ENCODE data around the gene KCNS1. TPM values are rescaled to one million over a fixed set of nuclear protein-coding genes. Genes with fewer than 3 reads are reported as not detected.
"Not testable (repeated sequence)": the region's sequence is repeated elsewhere in the genome, so short reads cannot be mapped to it uniquely, and the experiment has no call there.

The KCNS1 gene
- total and polyA plus RNA-seq, 5 donors = 0.27 to 1.2 (median 0.46) TPM

DNA sequence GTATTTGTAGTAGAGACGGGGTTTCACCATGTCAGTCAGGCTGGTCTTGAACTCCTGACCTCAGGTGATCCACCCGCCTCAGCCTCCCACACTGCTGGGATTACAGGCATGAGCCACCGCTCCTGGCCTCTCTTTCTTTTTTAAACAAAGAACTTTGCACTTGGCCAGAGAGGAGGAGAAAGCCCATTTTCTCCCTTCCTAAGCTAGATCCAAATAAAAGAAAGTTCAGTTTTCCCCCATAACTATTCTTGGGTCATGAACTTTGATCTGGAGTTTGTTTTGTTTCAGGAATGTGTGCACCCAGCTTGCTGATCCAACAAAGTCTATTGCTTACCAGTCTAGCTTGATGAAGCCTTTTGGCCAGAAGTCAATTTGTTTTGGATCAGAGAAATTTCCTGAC is 23.4 kb downstream of the KCNS1 start:
- no peak overlapping the region for H3K4me3 ChIP-seq (ENCODE audit: low read length)
- no peak overlapping the region for H3K27ac ChIP-seq (ENCODE audit: low read length)
- ATAC-seq (no peak), DNase-seq (no peak)
- 88% methylated on average over 3 of the region's 3 CpGs for WGBS
- intact Hi-C loops (cut with DNase I) = no loop called here
- no peaks in the 10 kb centered on the region for H3K4me1 ChIP-seq (ENCODE audit: control insufficient read depth, insufficient read depth, low read length)
- H3K27me3 ChIP-seq (ENCODE audit: control insufficient read depth, insufficient read depth) = no peaks in the 10 kb centered on the region
- no peaks in the 10 kb centered on the region for H3K9me3 ChIP-seq (ENCODE audit: control insufficient read depth, low read length)

DNA sequence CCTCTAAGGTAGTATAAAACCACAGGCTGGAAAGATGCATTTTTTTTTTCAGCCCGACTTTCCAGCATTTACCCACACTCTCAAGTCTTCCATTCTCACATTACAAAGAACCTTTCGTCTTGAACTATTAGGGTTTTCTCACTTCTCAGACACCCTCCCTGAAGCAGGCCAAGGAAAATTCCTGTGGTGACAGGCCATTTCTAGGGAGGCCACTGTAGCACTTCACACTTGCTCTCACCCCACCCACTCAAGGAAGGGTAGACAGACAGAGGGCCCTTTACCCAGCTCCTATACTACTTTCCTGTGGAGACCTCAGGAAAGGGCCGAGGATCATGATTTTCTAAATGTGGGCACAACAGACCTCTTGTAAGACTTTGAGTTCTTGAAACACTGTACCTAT is 27.7 kb downstream of the KCNS1 start:
- no peak for DNase-seq
- Histone ChIP-seq H3K27me3 (ENCODE audit: control insufficient read depth, insufficient read depth) (no peaks in the 10 kb centered on the region), H3K4me1 (ENCODE audit: control insufficient read depth, insufficient read depth, low read length) (no peaks in the 10 kb centered on the region), H3K9me3 (ENCODE audit: control insufficient read depth, low read length) (no peaks in the 10 kb centered on the region), H3K27ac (ENCODE audit: low read length) (no peak overlapping the region), H3K4me3 (ENCODE audit: low read length) (no peak overlapping the region)
- intact Hi-C loops (cut with DNase I) = no loop called here
- no peak for ATAC-seq
- WGBS = 92% methylated on average over 3 of the region's 3 CpGs

DNA sequence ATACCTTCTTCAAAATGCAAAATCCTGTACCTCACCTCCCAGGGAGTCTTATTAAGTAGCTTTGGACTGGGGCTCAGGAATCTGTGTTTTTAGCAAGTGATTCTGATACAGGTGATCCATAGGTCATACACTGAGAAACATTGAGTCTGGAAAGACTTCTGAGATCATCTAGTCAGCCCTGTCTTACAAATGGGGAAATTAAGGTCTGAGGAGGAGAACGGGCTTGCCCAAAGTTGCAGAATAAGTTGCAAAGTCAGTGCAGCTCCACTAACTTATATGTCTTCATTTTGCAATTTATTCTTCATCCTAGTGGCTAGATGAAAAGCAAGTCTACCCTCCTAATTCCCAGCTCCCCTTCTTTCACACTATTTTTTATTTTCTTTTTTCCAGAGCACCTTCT is 28.9 kb downstream of the KCNS1 start:
- WGBS = 95% methylated on average over 1 of the region's 1 CpG
- Histone ChIP-seq H3K9me3 (ENCODE audit: control insufficient read depth, low read length) (no peaks in the 10 kb centered on the region), H3K27me3 (ENCODE audit: control insufficient read depth, insufficient read depth) (no peaks in the 10 kb centered on the region), H3K27ac (ENCODE audit: low read length) (no peak overlapping the region), H3K4me3 (ENCODE audit: low read length) (no peak overlapping the region), H3K4me1 (ENCODE audit: control insufficient read depth, insufficient read depth, low read length) (no peaks in the 10 kb centered on the region)
- DNase-seq (no peak), ATAC-seq (no peak)
- intact Hi-C loops (cut with DNase I) = no loop called here

DNA sequence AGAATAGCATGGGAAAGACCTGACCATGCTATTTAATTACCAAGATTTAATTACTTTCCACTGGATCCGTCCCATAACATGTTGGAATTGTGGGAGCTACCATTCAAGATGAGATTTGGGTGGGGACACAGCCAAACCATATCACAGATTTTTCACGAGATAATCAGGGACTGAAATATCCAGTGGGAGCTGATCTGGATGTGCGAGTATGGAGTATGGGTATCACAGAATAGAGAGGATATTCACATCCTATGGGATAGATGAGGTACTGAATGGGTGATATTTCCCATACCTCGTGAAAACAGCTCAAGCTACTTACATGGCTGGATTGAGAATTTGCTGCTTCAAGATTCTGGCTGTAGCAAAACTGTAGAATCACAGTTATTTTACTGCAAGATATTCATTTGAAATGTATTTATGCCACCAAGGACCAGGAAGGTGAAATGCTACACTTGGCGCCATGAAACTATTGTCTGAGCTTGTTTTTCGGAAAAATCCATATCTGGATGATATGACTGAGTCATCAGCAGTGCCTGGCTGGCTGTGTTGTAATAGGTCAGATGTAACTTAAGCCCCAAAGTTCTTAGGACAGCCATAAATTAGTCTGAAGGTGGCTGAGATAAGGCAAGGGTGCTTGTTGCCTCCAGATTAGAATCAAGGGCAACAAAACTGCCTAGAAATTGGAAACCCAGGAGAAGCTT is 29.8 kb downstream of the KCNS1 start:
- ATAC-seq (no peak), DNase-seq (no peak)
- no peaks in the 10 kb centered on the region for H3K9me3 ChIP-seq (ENCODE audit: control insufficient read depth, low read length)
- H3K4me1 ChIP-seq (ENCODE audit: control insufficient read depth, insufficient read depth, low read length) = no peaks in the 10 kb centered on the region
- 96% methylated on average over 6 of the region's 6 CpGs for WGBS
- no peak overlapping the region for H3K27ac ChIP-seq (ENCODE audit: low read length)
- intact Hi-C loops (cut with DNase I) = no loop called here
- H3K4me3 ChIP-seq (ENCODE audit: low read length) = no peak overlapping the region
- no peaks in the 10 kb centered on the region for H3K27me3 ChIP-seq (ENCODE audit: control insufficient read depth, insufficient read depth)

DNA sequence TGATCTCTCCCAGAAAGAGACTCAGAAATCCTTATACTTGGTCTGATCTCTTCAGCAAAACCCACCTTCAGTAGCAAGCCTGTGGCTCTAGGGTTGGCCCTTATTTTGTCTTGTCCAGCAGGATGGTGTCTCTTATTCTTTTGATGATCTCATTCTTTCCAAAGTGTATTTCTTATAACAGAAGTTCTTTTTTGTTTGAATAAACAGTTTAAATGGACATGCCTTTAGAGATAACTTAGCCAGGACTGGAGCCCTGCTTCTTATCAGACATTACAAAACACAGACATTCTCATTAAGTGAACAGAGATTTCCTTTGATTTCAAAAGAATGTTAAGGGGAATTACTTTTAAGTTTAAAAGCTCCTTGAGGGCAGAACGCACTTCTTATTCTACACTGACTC is 31.7 kb downstream of the KCNS1 start:
- DNase-seq = no peak
- Histone ChIP-seq H3K4me1 (ENCODE audit: control insufficient read depth, insufficient read depth, low read length) (no peaks in the 10 kb centered on the region), H3K9me3 (ENCODE audit: control insufficient read depth, low read length) (no peaks in the 10 kb centered on the region), H3K27me3 (ENCODE audit: control insufficient read depth, insufficient read depth) (no peaks in the 10 kb centered on the region), H3K4me3 (ENCODE audit: low read length) (no peak overlapping the region), H3K27ac (ENCODE audit: low read length) (no peak overlapping the region)
- ATAC-seq = peak in 1 of 2 donors; percentile 51
- intact Hi-C loops (cut with DNase I) = no loop called here
- WGBS = 85% methylated on average over 1 of the region's 1 CpG

DNA sequence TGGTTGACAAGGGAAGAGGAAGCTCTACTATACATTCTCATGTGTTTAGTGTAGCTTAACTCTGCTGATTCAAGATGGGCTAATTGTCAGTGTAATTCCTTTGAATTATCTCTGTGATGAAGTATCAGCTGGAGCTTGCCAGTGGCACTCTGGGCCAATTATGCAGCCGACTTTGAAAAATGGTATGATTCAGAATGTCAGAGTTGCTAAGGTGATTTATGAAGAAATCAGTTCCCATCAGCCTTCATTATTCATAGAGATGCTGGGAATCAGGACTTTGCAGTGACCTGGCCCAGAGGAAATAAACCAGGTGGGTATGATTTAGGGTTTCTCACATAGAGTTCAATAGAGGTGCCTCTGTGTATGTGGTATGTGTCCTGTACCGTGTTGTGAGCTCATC is 33.4 kb downstream of the KCNS1 start:
- H3K27me3 ChIP-seq (ENCODE audit: control insufficient read depth, insufficient read depth) = no peaks in the 10 kb centered on the region
- no peak for DNase-seq
- H3K27ac ChIP-seq (ENCODE audit: low read length) = no peak overlapping the region
- intact Hi-C loops (cut with DNase I) = no loop called here
- H3K9me3 ChIP-seq (ENCODE audit: control insufficient read depth, low read length) = no peaks in the 10 kb centered on the region
- no peak for ATAC-seq
- WGBS = 75% methylated on average over 2 of the region's 2 CpGs
- H3K4me1 ChIP-seq (ENCODE audit: control insufficient read depth, insufficient read depth, low read length) = no peaks in the 10 kb centered on the region
- H3K4me3 ChIP-seq (ENCODE audit: low read length) = no peak overlapping the region

DNA sequence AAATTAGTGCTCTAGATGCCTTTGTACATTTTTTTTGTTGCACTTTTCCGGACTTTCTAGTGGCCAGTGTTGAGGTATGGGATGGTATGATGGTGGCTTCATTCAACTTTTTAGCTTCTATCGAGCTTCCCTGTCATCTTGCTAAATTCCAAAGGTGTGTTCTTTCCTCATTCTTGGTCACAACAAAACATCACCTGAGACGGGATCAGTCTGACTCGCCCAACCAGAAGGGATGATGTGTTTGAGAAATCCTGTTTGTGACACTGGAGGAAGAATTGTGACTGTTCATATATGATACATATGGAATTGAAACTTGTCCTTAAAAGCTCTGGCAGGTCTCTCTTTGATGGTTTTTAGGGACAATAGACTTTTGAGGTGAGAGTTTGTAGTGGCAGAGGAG is 33.8 kb downstream of the KCNS1 start:
- Histone ChIP-seq H3K27me3 (ENCODE audit: control insufficient read depth, insufficient read depth) (no peaks in the 10 kb centered on the region), H3K27ac (ENCODE audit: low read length) (no peak overlapping the region), H3K4me1 (ENCODE audit: control insufficient read depth, insufficient read depth, low read length) (no peaks in the 10 kb centered on the region), H3K9me3 (ENCODE audit: control insufficient read depth, low read length) (no peaks in the 10 kb centered on the region), H3K4me3 (ENCODE audit: low read length) (no peak overlapping the region)
- 98% methylated on average over 4 of the region's 4 CpGs for WGBS
- intact Hi-C loops (cut with DNase I) = no loop called here
- ATAC-seq = no peak
- DNase-seq = no peak

DNA sequence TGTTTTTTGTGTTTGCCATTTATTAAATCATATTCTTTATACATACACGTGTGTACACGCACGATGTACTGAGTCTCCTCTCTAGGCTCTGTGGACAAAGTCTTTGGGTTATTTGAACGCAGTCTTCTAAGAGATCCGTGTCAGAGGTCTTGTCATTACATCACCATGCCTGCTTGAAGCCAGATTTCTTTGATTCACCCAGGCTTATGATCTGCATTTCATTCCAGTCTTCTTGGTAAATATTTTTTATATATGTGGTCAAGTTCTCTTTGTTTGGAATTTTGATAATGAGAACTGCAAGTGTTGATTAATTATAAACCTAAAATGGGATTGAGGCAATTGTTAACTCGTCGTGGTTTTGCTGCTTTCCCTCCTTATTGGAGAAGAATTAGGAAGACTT is 34.6 kb downstream of the KCNS1 start:
- no peak overlapping the region for H3K27ac ChIP-seq (ENCODE audit: low read length)
- H3K4me1 ChIP-seq (ENCODE audit: control insufficient read depth, insufficient read depth, low read length) = no peaks in the 10 kb centered on the region
- no peak overlapping the region for H3K4me3 ChIP-seq (ENCODE audit: low read length)
- H3K27me3 ChIP-seq (ENCODE audit: control insufficient read depth, insufficient read depth) = no peaks in the 10 kb centered on the region
- DNase-seq = no peak
- no peaks in the 10 kb centered on the region for H3K9me3 ChIP-seq (ENCODE audit: control insufficient read depth, low read length)
- intact Hi-C loops (cut with DNase I) = no loop called here
- ATAC-seq = no peak
- WGBS = 85% methylated on average over 7 of the region's 7 CpGs

DNA sequence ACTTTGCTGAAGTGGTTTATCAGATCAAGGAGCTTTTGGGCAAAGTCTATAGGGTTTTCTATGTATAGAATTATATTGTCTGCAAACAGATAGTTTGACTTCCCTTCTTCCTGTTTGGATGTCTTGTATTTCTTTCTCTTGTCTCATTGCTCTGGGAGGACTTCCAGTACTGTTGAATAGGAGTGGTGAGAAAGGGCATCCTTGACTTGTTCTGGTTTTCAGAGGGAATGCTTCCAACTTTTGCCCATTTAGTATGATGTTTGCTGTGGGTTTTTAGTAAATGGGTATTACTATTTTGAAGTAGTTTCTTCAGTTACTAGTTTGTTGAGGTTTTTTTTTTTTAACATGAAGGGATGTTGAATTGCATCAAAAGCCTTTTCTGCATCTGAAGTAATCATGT is 36.1 kb downstream of the KCNS1 start:
- ATAC-seq (no peak), DNase-seq (no peak)
- Histone ChIP-seq H3K27ac (ENCODE audit: low read length) (no peak overlapping the region), H3K4me3 (ENCODE audit: low read length) (no peak overlapping the region), H3K4me1 (ENCODE audit: control insufficient read depth, insufficient read depth, low read length) (no peaks in the 10 kb centered on the region), H3K27me3 (ENCODE audit: control insufficient read depth, insufficient read depth) (no peaks in the 10 kb centered on the region), H3K9me3 (ENCODE audit: control insufficient read depth, low read length) (no peaks in the 10 kb centered on the region)
- intact Hi-C loops (cut with DNase I) = no loop called here

DNA sequence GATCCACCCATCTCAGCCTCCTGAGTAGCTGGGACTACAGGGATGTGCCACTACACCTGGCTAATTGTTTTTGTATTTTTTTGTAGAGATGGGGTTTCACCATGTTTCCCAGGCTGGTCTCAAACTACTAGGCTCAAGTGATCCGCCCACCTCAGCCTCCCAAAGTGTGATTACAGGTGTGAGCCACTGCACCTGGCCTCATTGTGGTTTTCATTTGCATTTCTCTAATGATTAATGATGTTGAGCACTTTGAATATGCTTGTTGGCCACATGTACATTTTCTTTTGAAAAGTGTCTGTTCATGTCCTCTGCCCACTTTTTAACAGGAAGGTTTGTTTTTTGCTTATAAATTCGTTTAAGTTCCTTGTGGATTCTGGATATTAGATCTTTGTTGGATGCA is 37.8 kb downstream of the KCNS1 start:
- ATAC-seq; intact Hi-C loops (cut with DNase I); DNase-seq; H3K27me3 ChIP-seq (ENCODE audit: control insufficient read depth, insufficient read depth); H3K9me3 ChIP-seq (ENCODE audit: control insufficient read depth, low read length); H3K27ac ChIP-seq (ENCODE audit: low read length); H3K4me3 ChIP-seq (ENCODE audit: low read length); H3K4me1 ChIP-seq (ENCODE audit: control insufficient read depth, insufficient read depth, low read length): not testable (repeated sequence)
- 93% methylated on average over 2 of the region's 2 CpGs for whole genome bisulfite sequencing

DNA sequence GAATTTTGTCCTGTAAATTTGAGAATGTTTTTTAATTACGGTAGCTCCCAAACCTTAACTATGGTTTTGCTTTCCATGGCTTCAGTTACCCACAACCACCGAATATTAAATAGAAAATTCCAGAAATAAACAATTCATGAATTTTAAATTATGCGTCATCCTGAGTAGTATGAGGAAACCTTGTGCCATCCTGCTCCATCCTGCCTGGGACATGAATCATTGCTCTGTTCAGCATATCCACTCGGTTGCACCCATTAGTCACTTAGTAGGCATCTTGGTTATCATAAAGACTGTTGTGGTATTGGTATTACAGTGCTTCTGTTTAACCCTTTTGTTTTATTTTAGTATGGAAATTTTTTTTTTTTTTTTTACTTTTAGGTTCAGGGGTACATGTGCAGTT is 39.7 kb downstream of the KCNS1 start:
- no peaks in the 10 kb centered on the region for H3K27me3 ChIP-seq (ENCODE audit: control insufficient read depth, insufficient read depth)
- no peak overlapping the region for H3K4me3 ChIP-seq (ENCODE audit: low read length)
- H3K9me3 ChIP-seq (ENCODE audit: control insufficient read depth, low read length) = no peaks in the 10 kb centered on the region
- intact Hi-C loops (cut with DNase I) = no loop called here
- DNase-seq (no peak), ATAC-seq (no peak)
- H3K27ac ChIP-seq (ENCODE audit: low read length) = no peak overlapping the region
- no peaks in the 10 kb centered on the region for H3K4me1 ChIP-seq (ENCODE audit: control insufficient read depth, insufficient read depth, low read length)
- WGBS = 80% methylated on average over 4 of the region's 4 CpGs

DNA sequence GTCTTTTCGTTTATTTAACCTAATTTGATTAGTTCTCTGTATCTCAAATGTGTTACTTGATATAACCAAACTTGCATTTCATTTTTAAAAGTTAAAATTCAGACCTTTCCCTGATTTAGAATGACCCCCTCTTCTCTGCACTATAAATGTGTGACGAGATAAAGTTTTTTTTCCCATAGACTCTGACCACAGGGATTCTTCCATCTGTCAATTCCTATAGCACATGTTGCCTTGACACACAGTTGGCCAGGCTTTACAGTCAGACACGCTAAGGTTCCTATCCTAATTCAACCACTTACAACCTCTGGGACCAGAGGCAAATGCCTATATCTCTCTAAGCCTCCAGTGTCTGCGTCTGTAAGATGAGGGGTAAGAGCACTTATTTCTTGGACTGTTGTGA is 40.6 kb downstream of the KCNS1 start:
- ATAC-seq = no peak
- Histone ChIP-seq H3K27me3 (ENCODE audit: control insufficient read depth, insufficient read depth) (no peaks in the 10 kb centered on the region), H3K4me1 (ENCODE audit: control insufficient read depth, insufficient read depth, low read length) (no peaks in the 10 kb centered on the region), H3K27ac (ENCODE audit: low read length) (no peak overlapping the region), H3K4me3 (ENCODE audit: low read length) (no peak overlapping the region), H3K9me3 (ENCODE audit: control insufficient read depth, low read length) (no peaks in the 10 kb centered on the region)
- intact Hi-C loops (cut with DNase I) = no loop called here
- no peak for DNase-seq
- 80% methylated on average over 4 of the region's 4 CpGs for WGBS
